Vagina (tissue), 2 donors: Measurements from ENCODE around the gene DNMT1.

Experiments
- POLR2A ChIP-seq, 2 donors: fragments of 450-650 bp; IDR thresholded peaks; one replicate each; pipeline ENCODE4 v1.6.1; 2017; ENCODE audit warnings: antibody characterized with exemption in 2 of 2, mild to moderate bottlenecking in 2 of 2, moderate library complexity in 2 of 2
- POLR2AphosphoS5 ChIP-seq, 2 donors: sonication (generic); formaldehyde crosslinking; IDR thresholded peaks; one replicate each; pipeline ENCODE4 v1.9.0; 2017; ENCODE audit warnings: antibody characterized with exemption in 2 of 2, mild to moderate bottlenecking in 2 of 2, low read depth in 1 of 2; ENCODE audit not compliant: insufficient read depth in 1 of 2
- TF ChIP-seq, protein P1 (sequence below), 3 experiments: fragments of 450-650 bp in 2 of 3; fragments of 200-600 bp in 1 of 3; sonication (generic) in 1 of 3; IDR thresholded peaks; one replicate each; pipeline ENCODE4 v1.5.1; 2017 to 2019; ENCODE audit warnings: antibody characterized with exemption in 3 of 3, mild to moderate bottlenecking in 2 of 3, moderate library complexity in 2 of 3

DNA sequence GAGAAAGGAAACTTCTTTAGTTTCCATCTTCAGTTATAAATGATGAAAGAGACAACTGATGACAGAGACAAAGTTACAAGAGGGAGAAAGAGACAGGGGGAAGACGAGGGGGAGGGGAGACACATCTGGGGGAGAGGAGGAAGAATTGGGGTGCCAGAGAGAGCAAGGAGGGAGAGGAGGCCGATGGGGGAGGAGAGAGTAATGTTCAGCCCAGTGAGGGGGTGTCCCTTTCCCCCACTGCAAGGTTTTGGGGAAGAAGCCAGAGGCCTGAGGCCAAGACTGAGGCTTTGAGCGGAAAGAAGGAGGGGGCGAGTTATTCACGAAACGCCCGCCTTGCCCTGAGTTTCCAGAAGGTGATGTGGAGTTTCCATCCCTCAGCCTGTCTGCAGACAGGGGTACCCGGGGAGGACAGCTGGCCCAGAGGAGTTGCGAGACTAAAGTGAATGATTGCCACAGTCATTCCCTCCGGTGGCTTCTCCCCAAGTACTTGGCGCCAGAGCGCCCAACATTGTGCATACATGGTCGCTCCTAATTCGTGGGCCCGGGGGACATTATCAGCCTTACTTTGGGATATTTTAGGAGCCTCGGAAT is 89.1 kb downstream of the DNMT1 start:
- TF ChIP-seq, protein P1, sequence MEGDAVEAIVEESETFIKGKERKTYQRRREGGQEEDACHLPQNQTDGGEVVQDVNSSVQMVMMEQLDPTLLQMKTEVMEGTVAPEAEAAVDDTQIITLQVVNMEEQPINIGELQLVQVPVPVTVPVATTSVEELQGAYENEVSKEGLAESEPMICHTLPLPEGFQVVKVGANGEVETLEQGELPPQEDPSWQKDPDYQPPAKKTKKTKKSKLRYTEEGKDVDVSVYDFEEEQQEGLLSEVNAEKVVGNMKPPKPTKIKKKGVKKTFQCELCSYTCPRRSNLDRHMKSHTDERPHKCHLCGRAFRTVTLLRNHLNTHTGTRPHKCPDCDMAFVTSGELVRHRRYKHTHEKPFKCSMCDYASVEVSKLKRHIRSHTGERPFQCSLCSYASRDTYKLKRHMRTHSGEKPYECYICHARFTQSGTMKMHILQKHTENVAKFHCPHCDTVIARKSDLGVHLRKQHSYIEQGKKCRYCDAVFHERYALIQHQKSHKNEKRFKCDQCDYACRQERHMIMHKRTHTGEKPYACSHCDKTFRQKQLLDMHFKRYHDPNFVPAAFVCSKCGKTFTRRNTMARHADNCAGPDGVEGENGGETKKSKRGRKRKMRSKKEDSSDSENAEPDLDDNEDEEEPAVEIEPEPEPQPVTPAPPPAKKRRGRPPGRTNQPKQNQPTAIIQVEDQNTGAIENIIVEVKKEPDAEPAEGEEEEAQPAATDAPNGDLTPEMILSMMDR (IDR thresholded peaks at IDR 0.05), result no peak
- TF ChIP-seq POLR2A (IDR thresholded peaks at IDR 0.05), result no peak
- TF ChIP-seq POLR2AphosphoS5 (IDR thresholded peaks at IDR 0.05; ENCODE audit: insufficient read depth in 1 of 2, low read depth in 1 of 2), result no peak
